Calu3 (cell line): ENCODE data around the gene RERE. TPM values are rescaled to one million over a fixed set of nuclear protein-coding genes. Genes with fewer than 3 reads are reported as not detected.
"Not testable (repeated sequence)": the region's sequence is repeated elsewhere in the genome, so short reads cannot be mapped to it uniquely, and the experiment has no call there.

Experiments used
- BruUV-seq: library from RNA; stranded (reverse); fragments of 400-500 nt; replicated peaks from 2 replicates; lab custom pipeline; 2021; lab: Mats Ljungman, UMichigan
- CTCF ChIA-PET: fragments of 300-600 bp; sonication (Branson Sonifier 250); formaldehyde crosslinking; loops from one replicate; lab custom pipeline; 2022; ENCODE audit warnings: antibody characterized with exemption; lab: Charles Lee
- DNase-seq: peaks from one replicate; pipeline ENCODE4 v3.0.0; 2022
- H3K27ac Mint-ChIP-seq: one replicate; pipeline ENCODE4 v1.8.0; 2022; ENCODE audit warnings: mixed read lengths; ENCODE audit not compliant: unreplicated experiment
- H3K27me3 Mint-ChIP-seq: one replicate; pipeline ENCODE4 v1.8.0; 2022; ENCODE audit warnings: mixed read lengths; ENCODE audit not compliant: unreplicated experiment
- H3K36me3 Mint-ChIP-seq: one replicate; pipeline ENCODE4 v1.8.0; 2022; ENCODE audit warnings: mild to moderate bottlenecking, moderate library complexity, mixed read lengths; ENCODE audit not compliant: insufficient read depth, unreplicated experiment
- H3K4me1 Mint-ChIP-seq: one replicate; pipeline ENCODE4 v1.8.0; 2022; ENCODE audit warnings: mild to moderate bottlenecking, low read depth, mixed read lengths; ENCODE audit not compliant: unreplicated experiment
- H3K4me3 Mint-ChIP-seq: one replicate; pipeline ENCODE4 v1.8.0; 2022; ENCODE audit warnings: mild to moderate bottlenecking, low read depth, moderate library complexity, mixed read lengths; ENCODE audit not compliant: unreplicated experiment
- H3K9me3 Mint-ChIP-seq: one replicate; pipeline ENCODE4 v1.8.0; 2022; ENCODE audit warnings: low read depth, mixed read lengths; ENCODE audit not compliant: unreplicated experiment
- intact Hi-C: fragments of 100-400 bp; cut with micrococcal nuclease; formaldehyde crosslinking; loops from one replicate; pipeline ENCODE4 v1.10.0; 2022; ENCODE audit not compliant: unreplicated experiment
- total RNA-seq: library from RNA; stranded (reverse); gene quantifications from 2 replicates; pipeline ENCODE4 v1.2.3, GENCODE V29; 2022
- TF ChIP-seq, protein P1 (sequence below): fragments of 200-600 bp; IDR thresholded peaks from one replicate; pipeline ENCODE4 v1.8.0; 2022; ENCODE audit warnings: antibody characterized with exemption; ENCODE audit not compliant: unreplicated experiment

RERE gene
- total RNA-seq, 1 experiment from 2014 or later = 45.9 TPM

DNA sequence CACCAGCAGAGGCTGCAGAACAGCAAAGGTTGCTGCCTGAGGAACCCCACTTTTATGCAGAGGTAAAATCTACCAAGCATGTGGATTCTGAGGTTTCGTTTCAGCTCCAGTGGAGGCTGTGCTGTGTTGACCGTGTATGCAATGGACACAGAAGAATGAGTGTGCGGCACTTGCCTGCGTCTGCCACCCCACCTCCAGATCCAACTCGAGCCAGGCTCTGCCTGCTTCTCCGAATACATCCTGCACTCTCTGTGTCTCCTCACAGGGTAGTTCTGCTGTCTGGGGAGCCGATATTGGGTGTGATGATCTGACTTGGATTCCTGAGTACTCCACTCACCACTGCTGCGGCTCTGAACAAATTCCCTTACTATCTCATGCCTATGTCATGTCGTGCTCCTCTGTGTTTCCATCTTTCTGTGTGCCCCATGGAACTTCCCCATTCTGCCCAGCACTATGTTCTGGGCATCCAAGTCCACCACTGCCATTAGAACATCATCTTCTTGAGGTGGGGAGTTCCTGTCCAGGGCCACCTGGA is 369.8 kb downstream of the RERE start:
- no peak for DNase-seq
- H3K9me3 Mint-ChIP-seq = peaks cover 2% of the 10 kb centered on the region
- no peak overlapping the region for H3K27ac Mint-ChIP-seq
- H3K4me1 Mint-ChIP-seq = no peaks in the 10 kb centered on the region
- CTCF ChIA-PET = no interaction called here
- peaks cover 5% of the 10 kb centered on the region for H3K36me3 Mint-ChIP-seq
- BruUV-seq = no TSS peak
- intact Hi-C loops = no loop called here
- H3K4me3 Mint-ChIP-seq = no peak overlapping the region
- TF ChIP-seq, protein P1, sequence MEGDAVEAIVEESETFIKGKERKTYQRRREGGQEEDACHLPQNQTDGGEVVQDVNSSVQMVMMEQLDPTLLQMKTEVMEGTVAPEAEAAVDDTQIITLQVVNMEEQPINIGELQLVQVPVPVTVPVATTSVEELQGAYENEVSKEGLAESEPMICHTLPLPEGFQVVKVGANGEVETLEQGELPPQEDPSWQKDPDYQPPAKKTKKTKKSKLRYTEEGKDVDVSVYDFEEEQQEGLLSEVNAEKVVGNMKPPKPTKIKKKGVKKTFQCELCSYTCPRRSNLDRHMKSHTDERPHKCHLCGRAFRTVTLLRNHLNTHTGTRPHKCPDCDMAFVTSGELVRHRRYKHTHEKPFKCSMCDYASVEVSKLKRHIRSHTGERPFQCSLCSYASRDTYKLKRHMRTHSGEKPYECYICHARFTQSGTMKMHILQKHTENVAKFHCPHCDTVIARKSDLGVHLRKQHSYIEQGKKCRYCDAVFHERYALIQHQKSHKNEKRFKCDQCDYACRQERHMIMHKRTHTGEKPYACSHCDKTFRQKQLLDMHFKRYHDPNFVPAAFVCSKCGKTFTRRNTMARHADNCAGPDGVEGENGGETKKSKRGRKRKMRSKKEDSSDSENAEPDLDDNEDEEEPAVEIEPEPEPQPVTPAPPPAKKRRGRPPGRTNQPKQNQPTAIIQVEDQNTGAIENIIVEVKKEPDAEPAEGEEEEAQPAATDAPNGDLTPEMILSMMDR = no peak
- no peaks in the 10 kb centered on the region for H3K27me3 Mint-ChIP-seq

DNA sequence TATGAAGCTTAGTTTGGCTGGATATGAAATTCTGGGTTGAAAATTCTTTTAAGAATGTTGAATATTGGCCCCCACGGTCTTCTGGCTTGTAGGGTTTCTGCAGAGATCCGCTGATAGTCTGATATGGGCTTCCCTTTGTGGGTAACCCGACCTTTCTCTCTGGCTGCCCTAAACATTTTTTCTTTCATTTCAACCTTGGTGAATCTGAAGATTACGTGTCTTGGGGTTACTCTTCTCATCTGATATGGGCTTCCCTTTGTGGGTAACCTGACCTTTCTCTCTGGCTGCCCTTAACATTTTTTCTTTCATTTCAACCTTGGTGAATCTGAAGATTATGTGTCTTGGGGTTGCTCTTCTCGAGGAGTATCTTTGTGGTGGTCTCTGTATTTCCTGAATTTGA is 371.3 kb downstream of the RERE start:
- H3K4me1 Mint-ChIP-seq, CTCF ChIA-PET: not testable (repeated sequence)

DNA sequence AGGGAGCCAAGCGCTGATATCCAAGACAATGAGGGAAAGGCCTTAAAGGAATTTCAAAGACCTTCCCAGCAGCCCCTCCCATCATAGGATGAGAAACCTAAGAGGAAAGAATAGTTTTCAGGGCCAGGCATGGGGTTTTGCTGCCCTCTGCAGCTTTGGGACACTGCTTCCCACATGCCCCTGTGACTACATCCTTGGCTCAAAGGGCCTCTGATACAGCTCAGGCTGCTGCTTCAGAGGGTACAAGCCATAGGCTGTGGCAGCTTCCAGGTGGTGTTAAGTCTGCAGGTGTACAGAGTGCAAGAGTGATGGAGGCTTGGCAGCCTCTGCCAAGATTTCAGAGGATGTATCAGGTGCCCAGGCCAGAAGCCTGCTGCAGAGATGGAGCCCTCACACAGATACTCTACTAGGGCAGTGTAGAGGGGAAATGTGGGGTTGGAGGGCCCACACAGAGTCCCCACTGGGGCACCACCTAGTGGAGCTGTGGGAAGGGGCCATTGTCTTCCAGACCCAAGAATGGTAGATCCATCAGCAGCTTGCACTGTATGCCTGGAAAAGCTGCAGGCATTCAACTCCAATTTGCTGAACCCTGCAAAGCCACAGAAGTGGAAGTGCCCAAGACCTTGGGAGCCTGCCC is 373.8 kb downstream of the RERE start:
- no TSS peak for BruUV-seq
- H3K27me3 Mint-ChIP-seq = no peaks in the 10 kb centered on the region
- CTCF ChIA-PET = interaction anchor here (0.6 kb wide), 1 partner anchor 784 kb away, joined by 3 read pairs; no protein-coding TSS in a partner anchor
- H3K4me3 Mint-ChIP-seq = no peak overlapping the region
- no peak overlapping the region for H3K27ac Mint-ChIP-seq
- H3K36me3 Mint-ChIP-seq = peaks cover 11% of the 10 kb centered on the region
- intact Hi-C loops = no loop called here
- H3K4me1 Mint-ChIP-seq = peaks cover 9% of the 10 kb centered on the region
- peaks cover 2% of the 10 kb centered on the region for H3K9me3 Mint-ChIP-seq
- TF ChIP-seq, protein P1 = no peak
- DNase-seq = no peak

More for the DNA sequence above, 371.3 kb downstream of the RERE start:
- H3K27me3 Mint-ChIP-seq, H3K27ac Mint-ChIP-seq, H3K36me3 Mint-ChIP-seq, DNase-seq, BruUV-seq, H3K9me3 Mint-ChIP-seq, H3K4me3 Mint-ChIP-seq, intact Hi-C loops: not testable (repeated sequence)

DNA sequence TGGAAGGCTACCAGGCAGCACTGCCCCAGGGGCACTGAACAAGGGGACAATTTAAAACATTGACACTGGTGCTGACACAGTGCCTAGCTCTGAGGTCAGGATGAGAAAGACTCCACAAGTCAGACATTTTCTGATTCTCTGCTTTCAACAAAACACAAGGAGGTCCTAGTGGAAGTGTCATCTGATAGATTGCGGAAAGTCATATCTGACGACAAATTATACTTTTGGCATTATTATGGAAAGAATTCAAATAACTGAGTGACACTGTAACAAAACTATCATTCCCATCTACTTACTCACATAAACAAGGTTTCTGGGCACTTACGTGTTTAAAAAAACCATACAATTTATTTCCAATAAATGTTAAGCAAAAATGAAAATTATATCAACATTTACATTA is 376.0 kb downstream of the RERE start:
- Mint-ChIP-seq H3K36me3 (peaks cover 8% of the 10 kb centered on the region), H3K4me3 (no peak overlapping the region), H3K9me3 (no peaks in the 10 kb centered on the region), H3K4me1 (peaks cover 15% of the 10 kb centered on the region), H3K27ac (no peak overlapping the region), H3K27me3 (no peaks in the 10 kb centered on the region)
- no TSS peak for BruUV-seq
- CTCF ChIA-PET = interaction anchor here (0.7 kb wide), 1 partner anchor 10 kb away, joined by 3 read pairs; no protein-coding TSS in a partner anchor
- intact Hi-C loops = no loop called here
- no peak for DNase-seq
- TF ChIP-seq, protein P1 = no peak
